GM21515 (cell line): ENCODE data around the gene EAF2.
A peak's percentile ranks its signal among the peaks of the same experiment; 100 is the strongest.

Experiments
- ATAC-seq: cut with Tn5 transposase; IDR thresholded peaks from one replicate; pipeline ENCODE4 v1.9.1; 2021; ENCODE audit not compliant: unreplicated experiment

Gene EAF2

DNA sequence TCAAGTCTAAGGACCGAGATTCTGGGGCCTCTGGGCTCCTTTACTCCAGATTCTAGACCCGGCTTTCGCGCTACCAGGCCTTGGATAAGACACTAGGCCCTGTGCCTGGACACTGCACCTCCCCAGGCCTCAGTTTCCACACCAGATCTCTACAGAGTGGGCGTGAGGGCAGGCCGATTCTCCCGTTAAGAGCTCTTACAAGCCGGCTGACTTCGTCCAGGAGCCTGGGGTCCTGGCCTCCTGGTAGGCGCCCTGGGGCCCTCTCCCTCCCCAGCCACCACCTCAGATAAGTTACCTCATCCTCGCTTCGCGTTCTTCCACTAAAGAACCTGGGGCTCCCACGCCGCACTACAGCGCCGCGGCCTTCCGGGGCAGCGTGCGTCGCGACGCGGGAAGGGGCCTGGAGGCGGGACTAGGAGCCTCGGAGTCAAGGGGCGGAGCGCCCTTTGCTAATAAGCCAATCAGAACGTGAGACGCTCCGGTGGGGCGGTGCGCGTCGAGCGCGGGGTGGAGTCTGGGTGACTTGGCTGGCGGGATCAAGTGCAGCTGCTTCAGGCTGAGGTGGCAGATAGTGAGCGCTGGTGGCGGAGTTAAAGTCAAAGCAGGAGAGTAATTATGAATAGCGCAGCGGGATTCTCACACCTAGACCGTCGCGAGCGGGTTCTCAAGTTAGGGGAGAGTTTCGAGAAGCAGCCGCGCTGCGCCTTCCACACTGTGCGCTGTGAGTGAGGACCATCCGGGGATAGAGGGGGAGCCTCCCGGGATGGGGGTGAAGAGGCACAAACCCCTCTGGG lies at the start of gene EAF2, which contains the start of gene IQCB1:
Gene EAF2 (plus strand): TSS at position 539 of the 794 bp plus-strand sequence. CDS start 77 bp downstream, at position 616.
Gene IQCB1 (minus strand): TSS at position 390 of the 794 bp plus-strand sequence. CDS start 6,100 bp downstream, outside the sequence.
- peak; percentile 95 for ATAC-seq

DNA sequence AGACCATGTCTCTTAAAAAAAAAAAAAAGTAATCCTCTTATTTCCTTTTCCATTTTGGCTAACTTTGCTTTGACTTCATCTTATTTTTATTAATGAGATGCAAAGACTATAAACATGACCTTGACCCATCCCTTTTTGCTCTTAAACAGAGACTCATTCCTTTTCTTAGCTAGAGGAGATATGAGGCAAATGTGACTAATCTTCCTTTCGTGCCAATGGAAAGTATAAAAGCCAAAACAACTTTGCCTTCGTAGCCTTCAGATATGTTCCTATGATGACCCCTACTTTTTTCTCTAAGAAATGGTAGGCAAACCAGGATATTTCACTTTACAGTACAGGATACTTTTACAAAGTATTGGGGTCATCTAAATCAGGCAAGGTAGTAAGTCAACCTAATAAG lies 48.5 kb upstream of the EAF2 start:
- no peak for ATAC-seq

DNA sequence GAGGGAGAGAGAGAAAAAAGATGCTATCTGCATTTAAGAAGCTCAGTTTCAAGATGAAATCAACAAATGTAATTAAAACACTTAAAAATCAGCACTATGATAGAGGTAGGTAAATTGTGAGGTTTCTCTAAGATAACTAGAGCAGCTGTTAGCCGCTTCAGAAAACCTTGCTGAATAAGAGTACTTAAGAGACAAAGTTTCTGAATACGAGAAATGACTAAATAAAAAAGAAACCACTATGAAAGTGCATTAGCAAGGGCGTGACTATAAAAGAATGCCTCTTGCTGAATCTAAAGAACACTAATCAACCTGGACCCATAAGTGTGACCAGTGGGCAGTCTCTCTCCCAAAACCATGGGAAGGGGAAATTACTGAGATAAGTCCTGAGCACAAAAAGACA lies 41.9 kb upstream of the EAF2 start:
- no peak for ATAC-seq

DNA sequence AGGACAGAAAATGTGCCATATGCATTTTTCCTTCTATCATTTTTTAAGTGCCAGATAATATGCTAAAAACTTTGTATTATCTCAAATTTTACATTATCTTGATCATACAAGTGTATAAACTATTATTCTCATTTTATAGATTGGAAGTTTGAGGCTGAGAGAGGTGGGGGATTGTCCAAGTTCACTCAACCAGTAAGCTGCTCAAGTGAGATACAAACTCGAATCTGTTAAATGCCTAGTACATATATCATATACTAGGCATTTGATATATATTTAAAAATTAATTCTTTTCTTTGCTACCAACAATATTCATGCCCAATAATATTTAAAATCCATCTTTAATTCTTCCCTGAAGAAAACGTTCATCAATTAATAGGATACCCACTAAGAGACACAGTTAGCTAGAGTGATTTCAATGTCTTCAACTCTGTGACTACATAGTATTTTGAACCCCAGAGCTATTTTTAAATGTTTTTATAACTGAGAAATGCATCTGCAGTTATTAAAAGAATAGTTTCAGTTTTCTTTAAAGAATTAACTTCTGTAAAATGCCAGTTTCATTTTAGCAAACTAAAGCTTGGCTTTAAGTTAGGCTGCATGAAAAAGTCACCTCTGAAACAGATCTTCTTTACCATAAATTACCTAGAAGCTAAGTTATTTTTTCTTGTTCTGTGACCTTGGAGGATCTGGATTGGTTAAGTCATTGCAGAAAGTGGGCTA lies 40.6 kb upstream of the EAF2 start:
- ATAC-seq, result peak; percentile 48

DNA sequence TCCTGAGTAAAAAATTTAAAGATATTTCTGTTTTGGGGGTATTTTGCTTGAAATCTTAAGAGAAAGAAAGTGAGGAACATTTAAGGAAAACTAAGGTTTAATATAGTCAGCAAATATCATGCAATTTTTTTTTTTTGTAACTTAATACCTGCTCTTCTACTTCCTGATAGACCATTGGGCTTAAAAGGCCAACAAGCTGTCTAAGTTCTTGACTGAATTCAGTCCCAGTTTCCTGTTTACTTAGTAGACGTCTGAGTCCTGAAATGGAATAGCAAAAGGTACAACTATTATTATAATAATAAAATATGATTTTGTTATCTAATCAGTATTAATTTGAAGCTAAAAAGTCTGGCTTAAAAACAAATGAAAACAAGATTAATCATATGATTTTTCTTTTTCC lies 38.0 kb upstream of the EAF2 start:
- no peak for ATAC-seq

DNA sequence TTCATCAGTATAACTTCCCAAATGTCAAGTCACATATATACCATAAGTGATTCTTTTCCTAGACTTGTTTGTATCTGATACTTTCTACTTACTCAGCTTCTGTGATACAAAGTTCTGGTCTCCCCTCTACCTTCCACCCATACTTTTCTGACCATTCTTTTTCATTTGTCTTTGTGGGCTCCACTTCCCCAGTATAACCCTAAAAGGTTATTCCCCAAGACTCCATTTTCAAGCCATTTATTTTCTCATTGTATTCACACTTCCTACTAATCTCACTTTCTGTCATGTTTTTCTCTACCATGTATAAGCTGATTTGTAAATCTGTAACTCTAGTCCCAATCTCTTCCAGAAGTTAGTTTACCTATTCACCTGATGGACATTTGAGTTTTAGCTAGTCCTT lies 34.1 kb upstream of the EAF2 start:
- ATAC-seq, result no peak

DNA sequence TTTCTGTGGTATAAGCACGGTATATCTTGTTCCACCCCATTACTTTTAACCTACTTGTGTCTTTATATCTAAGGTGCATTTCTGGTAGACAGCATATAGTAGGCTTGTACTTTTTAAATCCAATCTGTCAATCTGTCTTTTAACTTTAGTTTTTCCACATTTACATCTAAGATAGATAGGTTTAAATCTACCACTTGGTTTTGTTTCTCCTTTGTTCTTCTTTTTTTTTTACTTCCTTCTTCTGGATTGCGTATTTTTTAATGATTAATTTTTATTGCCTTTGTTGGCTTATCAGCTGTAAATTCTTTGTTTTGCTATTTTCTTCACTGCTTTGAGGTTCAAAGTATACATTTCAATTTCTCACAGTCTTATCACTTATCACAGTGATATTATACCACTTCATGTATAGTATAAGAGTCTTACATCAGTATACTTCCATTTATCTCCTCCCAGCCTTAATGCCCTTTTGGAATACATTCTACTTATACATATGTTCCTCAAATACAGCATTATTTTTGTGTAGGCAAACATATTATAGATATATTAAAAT lies 31.2 kb upstream of the EAF2 start:
- no peak for ATAC-seq

DNA sequence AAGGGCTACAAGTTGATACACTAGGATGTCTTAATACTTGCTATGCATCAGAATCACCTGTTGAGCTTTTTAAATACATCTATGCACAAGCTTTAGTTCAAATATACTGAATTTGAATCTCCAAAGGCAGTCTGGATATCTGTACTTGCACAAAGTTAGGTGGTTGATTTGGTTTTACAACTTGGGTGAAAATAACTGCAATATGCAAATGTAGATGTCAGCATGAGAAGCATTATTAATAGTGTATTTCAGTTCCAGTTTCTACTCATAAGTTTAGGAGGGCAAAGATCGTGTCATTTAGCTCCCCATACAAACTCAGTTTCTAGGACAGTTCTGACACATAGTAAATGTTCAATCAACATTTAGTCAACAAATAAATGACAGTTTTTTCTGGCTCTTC lies 25.8 kb upstream of the EAF2 start:
- ATAC-seq, result peak; percentile 97

DNA sequence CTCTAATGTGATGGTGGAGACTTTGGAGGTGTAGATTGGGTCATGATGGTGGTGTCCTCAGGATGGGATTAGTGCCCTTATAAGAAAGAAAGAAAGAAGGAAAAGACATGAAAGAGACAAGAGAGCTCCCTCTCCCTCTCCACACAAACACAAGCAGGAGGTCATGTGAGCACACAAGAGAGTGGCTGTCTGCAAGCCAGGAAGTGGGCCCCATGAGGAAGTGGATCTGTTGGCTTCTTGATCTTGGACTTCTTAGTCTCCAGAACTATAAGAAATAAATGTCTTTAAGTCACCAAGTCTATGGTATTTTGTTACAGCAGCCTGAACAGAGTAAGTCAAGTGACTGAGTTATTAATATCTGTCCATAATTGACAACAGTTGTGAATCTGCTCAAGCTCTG lies 17.3 kb upstream of the EAF2 start:
- ATAC-seq, result no peak

DNA sequence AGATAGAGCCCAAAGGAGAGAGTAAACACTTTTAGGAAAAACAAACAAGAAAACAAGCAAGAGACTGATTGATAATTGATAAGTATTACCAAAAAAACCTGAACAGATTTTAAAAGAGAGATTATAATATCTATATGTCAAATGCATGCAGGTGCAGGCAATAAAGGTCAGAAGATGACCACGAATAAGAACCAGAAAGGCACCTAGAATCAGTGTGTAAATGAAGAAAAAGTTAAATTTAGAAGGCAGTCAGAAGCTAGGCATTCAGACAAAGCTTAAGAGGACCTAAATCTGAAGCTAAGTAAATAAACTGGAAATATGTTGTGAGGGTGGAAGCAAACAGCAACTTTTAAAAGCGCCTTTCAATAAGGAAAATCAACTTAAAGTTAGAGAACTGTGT lies 16.4 kb upstream of the EAF2 start:
- no peak for ATAC-seq

DNA sequence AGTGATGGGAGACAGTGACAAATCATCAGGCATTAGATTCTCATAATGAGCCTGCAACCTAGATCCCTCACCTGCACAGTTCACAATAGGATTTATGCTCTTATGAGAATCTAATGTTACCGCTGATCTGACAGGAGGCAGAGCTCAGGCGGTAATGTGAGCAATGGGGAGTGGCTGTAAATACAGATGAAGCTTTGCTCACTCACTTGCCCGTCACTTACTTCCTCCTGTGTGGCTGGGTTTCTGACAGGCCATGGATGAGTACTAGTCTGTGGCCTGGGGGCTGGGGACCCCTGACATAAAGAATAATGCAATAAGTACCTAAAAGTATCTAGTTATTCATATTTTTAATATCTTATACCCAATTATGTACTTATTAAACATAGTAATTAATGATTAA lies 15.8 kb upstream of the EAF2 start:
- ATAC-seq, result no peak

DNA sequence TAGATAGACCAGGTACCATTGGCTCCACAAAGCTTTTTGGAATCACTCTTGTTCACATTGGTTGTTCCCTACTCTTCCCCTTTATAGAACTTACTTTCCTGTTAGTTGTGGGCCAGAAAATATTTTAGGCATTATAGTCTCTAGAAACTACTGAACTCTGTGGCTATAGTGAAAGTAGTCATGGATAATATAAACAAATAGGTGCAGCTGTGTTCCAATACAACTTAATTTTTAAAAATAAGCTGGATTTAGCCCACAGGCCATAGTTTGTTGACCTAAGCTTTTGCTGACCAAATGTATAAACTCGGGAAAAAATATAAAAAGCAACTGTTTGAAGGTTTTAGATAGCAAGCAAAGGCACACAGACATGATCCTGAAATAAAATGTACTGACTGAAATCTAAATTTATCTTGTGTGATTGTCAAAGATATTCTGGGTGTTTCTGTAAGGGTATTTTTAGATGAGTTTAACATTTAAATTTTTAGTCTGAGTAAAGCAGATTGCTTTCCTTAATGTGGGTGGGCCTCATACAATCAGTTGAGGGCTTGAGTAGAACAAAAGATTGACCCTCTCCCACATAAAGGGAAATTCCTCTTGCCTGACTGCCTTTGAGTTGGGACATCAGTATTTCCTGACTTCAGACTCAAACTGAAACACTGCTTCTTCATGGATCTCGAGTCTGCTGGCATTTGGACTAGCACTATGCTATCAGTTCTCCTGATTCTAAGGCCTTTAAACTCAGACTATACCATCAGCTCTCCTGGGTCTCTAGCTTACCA lies 13.4 kb upstream of the EAF2 start:
- ATAC-seq, result no peak

DNA sequence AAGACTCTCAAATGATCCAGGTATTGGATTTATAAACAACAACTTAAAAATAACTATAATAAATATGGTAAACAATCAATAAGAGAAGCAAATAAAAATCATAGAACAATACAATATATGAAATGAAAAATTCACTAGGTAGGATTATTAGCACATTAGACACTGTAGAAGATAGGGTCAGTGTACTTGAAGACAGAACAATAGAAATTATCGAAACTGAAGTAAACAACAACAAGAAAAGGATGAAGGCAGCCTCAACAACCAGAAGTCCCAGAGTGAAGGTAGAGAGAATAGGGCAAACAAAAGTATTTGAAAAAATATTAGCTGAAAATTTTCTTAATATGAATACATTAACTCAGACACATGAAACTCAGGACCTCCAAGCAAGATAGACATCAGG lies 12.0 kb upstream of the EAF2 start:
- ATAC-seq, result no peak

DNA sequence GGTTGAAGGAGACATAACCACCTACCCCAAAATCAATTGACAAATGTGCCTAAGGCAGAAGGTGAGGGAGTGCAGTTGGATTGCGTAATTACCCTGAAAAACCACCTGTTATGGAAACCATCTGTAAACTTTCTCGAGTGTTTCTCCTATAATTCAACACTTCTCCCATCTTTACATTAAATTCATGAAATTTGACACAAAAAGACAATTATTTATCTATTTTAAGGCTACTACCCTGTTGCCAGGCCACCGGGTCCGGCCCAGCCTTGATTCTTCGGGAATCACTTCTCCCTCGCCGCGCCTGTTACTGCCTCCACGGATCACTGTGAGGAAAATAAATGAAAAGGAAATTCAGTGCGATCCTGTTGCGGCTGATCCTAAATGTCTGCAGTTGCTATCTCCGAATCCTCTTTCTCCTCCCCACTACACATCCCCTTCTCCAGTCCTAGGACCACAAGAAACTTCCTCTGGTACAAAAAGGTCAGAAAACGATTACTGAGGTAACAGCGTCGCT lies 795 bp upstream of the EAF2 start:
- ATAC-seq, result no peak

DNA sequence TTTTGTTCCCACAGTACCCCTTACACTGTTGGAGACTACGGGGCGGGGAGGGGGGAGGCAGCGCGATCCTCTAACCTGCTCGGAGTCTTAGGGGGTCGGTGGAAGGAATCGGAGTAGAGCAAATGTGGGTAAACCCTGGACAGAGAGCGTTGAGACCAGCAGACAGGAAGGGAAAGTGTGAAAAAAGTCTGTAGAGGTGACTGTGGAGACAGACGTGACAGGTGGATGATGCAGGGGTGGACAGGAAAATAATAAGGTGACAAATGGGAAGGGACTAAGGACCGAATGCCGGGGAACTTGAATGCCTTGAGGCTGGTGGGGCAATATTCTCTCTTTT lies 424 bp downstream of the EAF2 start:
- peak; percentile 29 for ATAC-seq

DNA sequence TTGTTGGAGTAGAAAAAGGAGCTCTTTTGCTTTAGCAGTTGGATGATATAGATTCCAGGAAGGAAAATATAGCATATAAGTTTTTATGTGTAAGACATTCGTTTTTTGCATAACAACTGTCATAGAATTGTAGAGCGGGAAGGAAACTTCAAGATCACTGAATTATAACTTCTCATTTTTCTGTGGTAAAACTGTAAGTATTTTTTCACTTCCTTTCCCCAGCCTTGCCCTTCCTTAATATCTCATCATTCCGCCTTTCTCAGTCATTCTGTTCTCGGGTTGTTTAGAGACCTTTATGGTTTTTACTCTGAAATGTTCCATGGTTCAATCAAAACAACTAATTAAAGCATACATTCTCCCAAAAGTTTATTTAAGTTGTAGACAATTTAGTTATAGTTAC lies 1.1 kb downstream of the EAF2 start:
- ATAC-seq, result no peak

DNA sequence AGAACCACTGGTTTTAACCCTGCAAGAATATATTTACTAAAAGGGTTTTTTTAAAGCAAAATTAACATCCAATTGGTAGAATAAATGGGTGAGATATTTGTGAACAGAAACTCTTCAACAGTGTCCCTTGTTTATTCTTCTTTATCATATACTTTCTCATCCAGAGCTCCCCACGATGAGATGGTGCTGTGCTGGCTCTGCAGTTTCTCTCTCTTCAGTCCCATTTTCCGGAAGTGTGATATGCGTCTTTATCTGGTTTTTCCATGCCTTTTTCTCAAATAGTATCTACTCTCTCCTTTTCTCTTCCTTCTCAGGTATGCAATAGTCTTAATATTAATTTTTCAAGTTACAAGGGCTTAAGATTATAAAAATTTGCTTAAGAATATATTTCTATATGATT lies 1.5 kb downstream of the EAF2 start:
- no peak for ATAC-seq

DNA sequence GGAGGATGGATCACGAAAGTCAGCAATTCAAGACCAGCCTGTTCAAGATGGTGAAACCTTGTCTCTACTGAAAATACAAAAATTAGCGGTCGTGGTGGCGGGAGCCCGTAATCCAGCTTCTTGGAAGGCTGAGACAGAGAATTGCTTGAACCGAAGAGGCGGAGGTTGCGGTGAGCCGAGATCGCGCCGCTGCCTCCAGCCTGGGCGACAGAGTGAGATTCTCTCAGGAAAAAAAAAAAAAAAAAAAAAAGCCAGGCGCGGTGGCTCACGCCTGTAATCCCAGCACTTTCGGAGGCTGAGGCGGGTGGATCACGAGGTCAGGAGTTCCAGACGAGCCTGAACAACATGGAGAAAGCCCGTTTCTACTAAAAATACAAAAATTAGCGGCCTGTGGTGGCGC lies 5.0 kb downstream of the EAF2 start:
- ATAC-seq, result no peak

DNA sequence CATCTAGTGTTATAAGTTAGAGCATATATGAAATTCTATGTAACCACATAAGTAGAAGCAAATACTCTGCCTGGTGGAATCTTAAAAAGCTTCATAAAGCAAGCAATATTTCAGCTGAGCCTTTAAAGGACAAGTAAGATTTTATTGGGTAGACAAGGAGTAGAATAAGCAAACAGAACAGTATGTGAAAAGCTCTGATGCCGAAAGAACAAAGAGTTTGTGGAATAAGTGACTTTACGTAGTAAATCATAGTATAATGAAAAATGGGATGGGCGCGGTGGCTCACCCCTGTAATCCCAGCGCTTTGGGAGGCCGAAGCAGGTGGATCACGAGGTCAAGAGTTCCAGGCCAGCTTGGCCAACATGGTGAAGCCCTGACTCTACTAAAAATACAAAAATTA lies 9.9 kb downstream of the EAF2 start:
- ATAC-seq, result no peak

DNA sequence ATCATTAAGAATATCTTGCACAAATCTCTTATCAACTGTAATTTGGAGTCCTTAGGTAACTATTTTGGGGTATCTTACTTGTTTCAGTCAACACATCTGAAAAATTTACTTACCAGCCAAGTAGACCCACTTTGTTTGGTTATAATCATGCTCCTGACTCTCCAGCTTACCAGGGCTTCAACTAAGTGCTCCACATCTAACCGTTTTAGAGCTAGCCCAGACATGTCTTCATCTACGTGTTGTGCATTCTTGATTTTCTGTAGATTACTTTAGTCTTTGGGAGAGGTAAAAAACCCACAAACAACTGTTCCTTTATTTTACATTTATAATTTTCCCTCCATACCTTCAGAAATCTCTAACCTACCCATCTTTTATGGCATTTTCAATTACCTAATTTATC lies 17.2 kb downstream of the EAF2 start:
- no peak for ATAC-seq

DNA sequence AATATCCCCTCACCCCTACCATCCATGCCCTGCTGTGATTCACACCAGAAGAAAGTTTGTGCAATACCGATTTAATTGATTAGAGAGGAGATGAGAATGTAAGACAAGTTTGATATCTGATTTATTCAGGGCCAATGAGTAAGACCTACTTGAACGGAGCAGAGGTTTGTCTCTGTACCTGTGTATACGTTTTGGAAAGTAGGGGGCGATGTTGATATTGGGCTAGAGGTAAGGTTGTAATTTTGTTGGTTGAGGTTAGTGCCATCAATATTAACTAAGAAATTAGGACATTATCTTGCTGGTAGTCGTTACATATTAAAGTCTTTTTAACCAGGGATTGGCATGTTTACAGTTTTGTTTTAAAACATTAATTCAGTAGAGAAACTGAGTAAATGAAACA lies 20.5 kb downstream of the EAF2 start:
- ATAC-seq, result no peak
